ENCODE measurements around the gene CCDC116. TPM values are rescaled to one million over a fixed set of nuclear protein-coding genes. Genes with fewer than 3 reads are reported as not detected.
A peak's percentile ranks its signal among the peaks of the same experiment; 100 is the strongest.

CCDC116 gene
- 0.11 and 0.79 TPM in 2 replicates for total RNA-seq

GRCh38 chr22:21632237-21632895 is at the start of gene CCDC116:
Gene CCDC116 (plus strand): TSS chr22:21632760. CDS start chr22:21633182, 422 bp downstream.

DNA sequence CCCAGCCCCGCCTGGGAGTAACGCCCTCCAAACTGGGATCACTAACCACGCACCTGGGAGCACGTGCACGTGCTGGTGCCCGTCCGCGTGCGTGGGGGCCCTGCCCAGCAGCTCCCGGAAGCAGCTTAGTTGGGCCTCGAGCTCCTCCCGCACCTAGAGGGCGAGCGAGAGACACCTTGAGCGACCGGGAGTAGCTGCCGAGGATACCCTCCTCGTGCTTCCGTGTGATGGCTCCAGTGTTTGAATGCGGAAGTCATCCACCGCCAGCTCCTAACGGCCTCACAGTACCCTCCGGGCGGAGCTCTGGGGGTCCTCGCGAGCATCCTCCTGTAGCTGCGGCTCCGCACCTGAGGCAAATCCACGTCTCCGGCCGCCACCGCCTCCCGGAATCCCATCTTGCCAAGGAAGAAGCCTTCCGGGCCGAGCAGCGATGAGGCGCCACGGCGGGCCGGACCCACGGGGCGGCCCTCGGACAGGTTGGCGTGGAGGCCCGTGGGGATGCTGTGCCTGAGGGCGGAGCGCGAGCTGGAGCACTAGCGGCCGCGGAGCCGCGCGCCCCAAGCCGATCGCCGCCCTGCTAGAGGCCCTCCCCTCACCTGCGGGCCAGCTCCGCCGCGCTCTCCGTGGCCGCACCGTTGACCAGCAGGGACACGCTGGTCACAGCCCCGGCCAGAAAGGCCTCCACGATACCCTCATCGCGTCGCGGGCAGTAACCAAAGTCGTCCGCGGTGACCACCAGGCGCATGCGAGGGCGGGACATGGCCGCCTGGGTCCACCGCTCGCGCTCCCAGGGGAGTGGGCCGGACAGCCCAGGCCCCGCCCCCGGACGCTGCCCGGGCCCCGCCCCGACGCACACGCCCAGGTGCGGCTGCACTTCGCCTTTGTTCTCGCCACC is 3.1 kb upstream of the CCDC116 start, which contains the start of gene YDJC:
YDJC (minus strand) TSS at position 768 of the 895 bp plus-strand sequence; CDS start at position 760, 8 bp downstream.

GRCh38 chr22:21641789-21642583 is 9.4 kb downstream of the CCDC116 start, which contains the start of gene SDF2L1:
Gene SDF2L1 (plus strand): TSS chr22:21642302. CDS start chr22:21642337, 35 bp downstream.

Small RNA genes within 50 kb of the gene (small RNA-seq; reads per million reads assigned to genes)
- gene MIR301B: 3.7 reads per million, percentile 88 among the genes with 10 or more reads in this experiment

Other genes starting within 250 kb of the CCDC116 start
- 0.65 and 0.79 TPM in 2 replicates for gene RIMBP3B, start 249.0 kb upstream of the CCDC116 start, total RNA-seq
- 13.3 and 19.8 TPM in 2 replicates for gene HIC2, start 215.4 kb upstream of the CCDC116 start, total RNA-seq
- gene TMEM191C, start 165.4 kb upstream of the CCDC116 start, total RNA-seq: 1.1 and 2.7 TPM in 2 replicates
- 0.79 and 0.87 TPM in 2 replicates for gene RIMBP3C, start 81.3 kb upstream of the CCDC116 start, total RNA-seq
- 33.4 and 51.7 TPM in 2 replicates for gene UBE2L3, start 65.0 kb upstream of the CCDC116 start, total RNA-seq
- 33.0 and 52.6 TPM in 2 replicates for gene YDJC, start 2.7 kb upstream of the CCDC116 start, total RNA-seq
- gene SDF2L1, start 9.5 kb downstream of the CCDC116 start, total RNA-seq: 14.9 and 53.8 TPM in 2 replicates
- gene PPIL2, start 33.3 kb downstream of the CCDC116 start, total RNA-seq: 38.5 and 53.8 TPM in 2 replicates
- 0.22 and 1.6 TPM in 2 replicates for gene YPEL1, start 103.0 kb downstream of the CCDC116 start, total RNA-seq
- 27.5 and 110 TPM in 2 replicates for gene MAPK1, start 234.9 kb downstream of the CCDC116 start, total RNA-seq